AG10803 (cell line): ENCODE data around the gene NUCB1.

Source experiments
- DNase-seq: peaks from one replicate; pipeline ENCODE4 v3.0.0; 2010; ENCODE audit warnings: low read depth
- H3K4me3 ChIP-seq: 2 replicates; pipeline ENCODE4 v1.5.1; 2011; ENCODE audit warnings: mild to moderate bottlenecking, low read length, control low read depth
- CTCF ChIP-seq: conservative IDR thresholded peaks from 2 replicates; pipeline ENCODE4 v1.5.1; 2011; ENCODE audit warnings: mild to moderate bottlenecking, low read length, control low read depth, inconsistent platforms

The NUCB1 gene

GRCh38 chr19:48954595-48955307 lies 54.6 kb downstream of the NUCB1 start, which contains the start of gene BAX:
Gene BAX (plus strand): TSS chr19:48954875. CDS start chr19:48954929, 54 bp downstream.
- H3K4me3 ChIP-seq: peak within 1 kb of the TSS; percentile 98
- no peak for TF ChIP-seq CTCF
- peak; percentile 92 for DNase-seq

- no peak for TF ChIP-seq CTCF
Measured at GRCh38 chr19:48955308-48955958, 55.3 kb downstream of the NUCB1 start.

GRCh38 chr19:48958006-48958405 lies 57.9 kb downstream of the NUCB1 start:
- no peak overlapping the region for H3K4me3 ChIP-seq
- TF ChIP-seq CTCF: no peak
- no peak for DNase-seq

More at GRCh38 chr19:48955308-48955958, 55.3 kb downstream of the NUCB1 start:
- H3K4me3 ChIP-seq: peak overlapping the region; percentile 98
- no peak for DNase-seq

- no peak for TF ChIP-seq CTCF
- H3K4me3 ChIP-seq: no peak overlapping the region
- no peak for DNase-seq
Measured at GRCh38 chr19:48959341-48960239, 59.5 kb downstream of the NUCB1 start.

- no peak overlapping the region for H3K4me3 ChIP-seq
- TF ChIP-seq CTCF: no peak
- no peak for DNase-seq
Measured at GRCh38 chr19:48961051-48961649, 61.0 kb downstream of the NUCB1 start.

GRCh38 chr19:48961673-48962028 lies 61.5 kb downstream of the NUCB1 start:
- no peak for TF ChIP-seq CTCF
- no peak overlapping the region for H3K4me3 ChIP-seq
- no peak for DNase-seq
